ENCODE data around the gene PTCH2. TPM values are rescaled to one million over a fixed set of nuclear protein-coding genes. Genes with fewer than 3 reads are reported as not detected.

PTCH2 gene
- total RNA-seq, 4 donors from 2014 or later = 6.6 to 13.4 (median 9.9) TPM

- 28 to 31% methylated on average over 1 of the region's 1 CpG for WGBS, 2 donors
- H3K27ac ChIP-seq = peak overlapping the region in 2 of 4 donors; percentile 12 to 20
- no peak for TF ChIP-seq EP300 (IDR thresholded peaks at IDR 0.05)
- no peak for TF ChIP-seq CTCF (IDR thresholded peaks at IDR 0.05)
- no peak for TF ChIP-seq POLR2A (IDR thresholded peaks at IDR 0.05)
Measured at GRCh38 chr1:44860891-44861425, 17.9 kb upstream of the PTCH2 start.

GRCh38 chr1:44860331-44860730 lies 17.3 kb upstream of the PTCH2 start:
- Histone ChIP-seq H3K4me3 (no peak overlapping the region), H3K27ac (peak overlapping the region in 2 of 4 donors; percentile 12 to 20), H3K36me3 (peaks cover 0 to 42% (median 0%) of the 10 kb centered on the region in 3 donors), H3K4me1 (peaks cover 0 to 27% (median 6%) of the 10 kb centered on the region in 4 donors), H3K9me3 (no peaks in the 10 kb centered on the region), H3K27me3 (no peaks in the 10 kb centered on the region)
- 46 to 68% methylated on average over 1 of the region's 1 CpG for WGBS, 2 donors
- no peak for DNase-seq (ENCODE audit: low spot score in 2 of 2)
- no peak for TF ChIP-seq POLR2A (IDR thresholded peaks at IDR 0.05)
- TF ChIP-seq EP300 (IDR thresholded peaks at IDR 0.05) = no peak
- TF ChIP-seq CTCF (IDR thresholded peaks at IDR 0.05) = no peak

More at GRCh38 chr1:44860891-44861425, 17.9 kb upstream of the PTCH2 start:
- Histone ChIP-seq H3K4me3 (no peak overlapping the region), H3K36me3 (peaks cover 0 to 44% (median 0%) of the 10 kb centered on the region in 3 donors), H3K27me3 (no peaks in the 10 kb centered on the region), H3K4me1 (peaks cover 0 to 27% (median 6%) of the 10 kb centered on the region in 4 donors), H3K9me3 (no peaks in the 10 kb centered on the region)
- DNase-seq (ENCODE audit: low spot score in 2 of 2) = no peak

GRCh38 chr1:44857446-44857845 lies 14.4 kb upstream of the PTCH2 start:
- Histone ChIP-seq H3K4me1 (peaks cover 0 to 24% (median 6%) of the 10 kb centered on the region in 4 donors), H3K27ac (no peak overlapping the region), H3K27me3 (no peaks in the 10 kb centered on the region), H3K9me3 (no peaks in the 10 kb centered on the region), H3K4me3 (no peak overlapping the region), H3K36me3 (peaks cover 0 to 39% (median 0%) of the 10 kb centered on the region in 3 donors)
- no peak for DNase-seq (ENCODE audit: low spot score in 2 of 2)
- TF ChIP-seq EP300 (IDR thresholded peaks at IDR 0.05) (no peak), POLR2A (IDR thresholded peaks at IDR 0.05) (no peak), CTCF (IDR thresholded peaks at IDR 0.05) (no peak)
- WGBS, 2 donors = 96 to 99% methylated on average over 7 of the region's 7 CpGs

- peaks cover 0 to 7% (median 0%) of the 10 kb centered on the region in 4 donors for H3K4me1 ChIP-seq
- H3K36me3 ChIP-seq = peaks cover 0 to 45% (median 0%) of the 10 kb centered on the region in 3 donors
- no peak for DNase-seq (ENCODE audit: low spot score in 2 of 2)
- no peaks in the 10 kb centered on the region for H3K9me3 ChIP-seq
- H3K4me3 ChIP-seq = no peak overlapping the region
- H3K27ac ChIP-seq = no peak overlapping the region
- H3K27me3 ChIP-seq = no peaks in the 10 kb centered on the region
- WGBS, 2 donors = 82 to 87% methylated on average over 7 of the region's 7 CpGs
- no peak for TF ChIP-seq CTCF (IDR thresholded peaks at IDR 0.05)
Measured at GRCh38 chr1:44855742-44856141, 12.7 kb upstream of the PTCH2 start.

GRCh38 chr1:44854970-44855369 lies 11.9 kb upstream of the PTCH2 start:
- H3K27ac ChIP-seq = no peak overlapping the region

More at GRCh38 chr1:44854970-44855369, 11.9 kb upstream of the PTCH2 start:
- no peak for TF ChIP-seq EP300 (IDR thresholded peaks at IDR 0.05)
- TF ChIP-seq POLR2A (IDR thresholded peaks at IDR 0.05) = no peak
- no peak for TF ChIP-seq CTCF (IDR thresholded peaks at IDR 0.05)
- H3K36me3 ChIP-seq = peaks cover 0 to 52% (median 0%) of the 10 kb centered on the region in 3 donors
- H3K4me3 ChIP-seq = no peak overlapping the region
- WGBS, 2 donors = 70 to 83% methylated on average over 1 of the region's 1 CpG
- H3K4me1 ChIP-seq = peaks cover 0 to 5% (median 0%) of the 10 kb centered on the region in 4 donors
- H3K27me3 ChIP-seq = no peaks in the 10 kb centered on the region
- no peaks in the 10 kb centered on the region for H3K9me3 ChIP-seq
- no peak for DNase-seq (ENCODE audit: low spot score in 2 of 2)

Measured in tibial nerve (tissue), 4 donors.